NB4 (cell line): Measurements from ENCODE around the gene DCUN1D1.

Experiments used
- DNase-seq: peaks from one replicate; pipeline ENCODE4 v3.0.0; 2010; ENCODE audit warnings: low read depth
- H3K4me3 ChIP-seq: one replicate; pipeline ENCODE4 v1.5.1; 2011; ENCODE audit warnings: mild to moderate bottlenecking, low read depth, low read length, moderate library complexity
- MYC ChIP-seq: IDR thresholded peaks from 2 replicates; pipeline ENCODE4 v1.6.1; 2011; ENCODE audit warnings: low read depth, low read length
- POLR2A ChIP-seq: IDR thresholded peaks from 2 replicates; pipeline ENCODE4 v1.6.1; 2011; ENCODE audit warnings: mild to moderate bottlenecking; ENCODE audit not compliant: insufficient read length; ENCODE audit errors: extremely low read depth
- TF ChIP-seq, protein P1 (sequence below): IDR thresholded peaks from 2 replicates; pipeline ENCODE4 v1.6.1; 2011; ENCODE audit warnings: low read depth, low read length
- TF ChIP-seq, protein P2 (sequence below): IDR thresholded peaks from one replicate; pipeline ENCODE4 v1.5.1; 2012; ENCODE audit warnings: low read depth, low read length

The DCUN1D1 gene

DNA sequence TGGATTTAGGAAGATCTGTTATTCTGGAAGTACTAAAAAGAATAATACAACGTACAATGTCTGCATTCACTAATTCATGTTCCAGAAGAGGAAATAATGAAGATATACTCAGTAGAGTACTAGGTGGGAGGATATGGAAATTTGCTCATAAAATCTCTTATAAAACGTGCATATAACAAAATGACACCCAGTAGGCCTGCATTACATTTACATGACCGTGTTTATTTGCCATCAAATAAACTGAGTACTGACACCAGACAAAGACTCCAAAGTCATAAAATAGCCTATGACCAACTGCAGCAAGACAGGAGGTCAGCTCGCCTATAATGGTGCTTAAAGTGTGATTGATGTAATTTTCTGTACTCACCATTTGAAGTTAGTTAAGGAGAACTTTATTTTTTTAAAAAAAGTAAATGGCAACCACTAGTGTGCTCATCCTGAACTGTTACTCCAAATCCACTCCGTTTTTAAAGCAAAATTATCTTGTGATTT lies 60.4 kb downstream of the DCUN1D1 start:
- TF ChIP-seq, protein P1, sequence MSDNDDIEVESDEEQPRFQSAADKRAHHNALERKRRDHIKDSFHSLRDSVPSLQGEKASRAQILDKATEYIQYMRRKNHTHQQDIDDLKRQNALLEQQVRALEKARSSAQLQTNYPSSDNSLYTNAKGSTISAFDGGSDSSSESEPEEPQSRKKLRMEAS, result no peak
- TF ChIP-seq, protein P2, sequence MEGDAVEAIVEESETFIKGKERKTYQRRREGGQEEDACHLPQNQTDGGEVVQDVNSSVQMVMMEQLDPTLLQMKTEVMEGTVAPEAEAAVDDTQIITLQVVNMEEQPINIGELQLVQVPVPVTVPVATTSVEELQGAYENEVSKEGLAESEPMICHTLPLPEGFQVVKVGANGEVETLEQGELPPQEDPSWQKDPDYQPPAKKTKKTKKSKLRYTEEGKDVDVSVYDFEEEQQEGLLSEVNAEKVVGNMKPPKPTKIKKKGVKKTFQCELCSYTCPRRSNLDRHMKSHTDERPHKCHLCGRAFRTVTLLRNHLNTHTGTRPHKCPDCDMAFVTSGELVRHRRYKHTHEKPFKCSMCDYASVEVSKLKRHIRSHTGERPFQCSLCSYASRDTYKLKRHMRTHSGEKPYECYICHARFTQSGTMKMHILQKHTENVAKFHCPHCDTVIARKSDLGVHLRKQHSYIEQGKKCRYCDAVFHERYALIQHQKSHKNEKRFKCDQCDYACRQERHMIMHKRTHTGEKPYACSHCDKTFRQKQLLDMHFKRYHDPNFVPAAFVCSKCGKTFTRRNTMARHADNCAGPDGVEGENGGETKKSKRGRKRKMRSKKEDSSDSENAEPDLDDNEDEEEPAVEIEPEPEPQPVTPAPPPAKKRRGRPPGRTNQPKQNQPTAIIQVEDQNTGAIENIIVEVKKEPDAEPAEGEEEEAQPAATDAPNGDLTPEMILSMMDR, result no peak
- TF ChIP-seq POLR2A (no peak), MYC (no peak)
- H3K4me3 ChIP-seq, result no peak overlapping the region
- no peak for DNase-seq

DNA sequence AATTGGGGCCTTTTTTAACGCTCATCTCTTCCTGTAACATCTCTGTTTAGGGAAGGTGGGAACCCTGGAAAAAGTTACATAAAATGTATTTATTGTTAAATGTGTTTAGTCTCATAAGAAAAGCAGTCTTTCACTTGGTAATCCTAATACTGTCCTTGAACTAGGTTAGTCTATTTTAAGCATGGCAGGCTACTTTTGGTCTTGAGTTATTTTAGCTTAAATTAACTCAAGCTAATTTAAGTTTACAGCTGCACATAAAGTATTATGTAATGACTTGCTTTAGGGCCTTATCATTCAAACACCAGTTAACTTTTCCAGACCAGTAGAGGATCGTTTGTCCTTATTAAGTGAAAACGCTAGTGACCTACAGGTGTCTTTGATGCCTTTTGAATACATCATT lies 63.2 kb downstream of the DCUN1D1 start:
- no peak for DNase-seq
- no peak overlapping the region for H3K4me3 ChIP-seq
- no peak for TF ChIP-seq POLR2A
- no peak for TF ChIP-seq MYC
- TF ChIP-seq, protein P1, result no peak
- TF ChIP-seq, protein P2, result no peak

DNA sequence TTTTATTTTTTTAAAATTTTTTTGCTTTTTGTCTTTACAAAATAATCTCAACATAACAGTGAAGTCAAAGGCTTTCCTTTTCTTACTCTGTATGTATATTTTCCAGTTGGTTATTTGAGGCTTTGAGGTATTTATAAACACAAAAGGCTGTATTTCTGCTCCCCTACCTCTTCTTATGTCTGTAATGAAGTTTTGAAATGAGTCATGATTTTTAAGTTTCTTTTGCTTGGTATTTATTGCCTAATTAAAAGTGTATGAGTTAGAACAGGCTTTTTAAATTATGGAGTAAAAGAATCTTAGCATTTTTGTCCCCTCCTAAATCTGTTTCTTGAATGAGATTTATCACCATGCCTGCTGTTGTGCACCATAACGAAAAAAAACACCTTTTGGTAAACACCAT lies 66.0 kb downstream of the DCUN1D1 start:
- no peak overlapping the region for H3K4me3 ChIP-seq
- no peak for TF ChIP-seq MYC
- TF ChIP-seq, protein P1, result no peak
- TF ChIP-seq, protein P2, result no peak
- no peak for TF ChIP-seq POLR2A
- DNase-seq, result no peak

GRCh38 chr3:182913889-182914288 lies 66.4 kb downstream of the DCUN1D1 start:
- TF ChIP-seq, protein P2, result no peak
- no peak for DNase-seq
- H3K4me3 ChIP-seq, result no peak overlapping the region

- no peak overlapping the region for H3K4me3 ChIP-seq
- TF ChIP-seq, protein P1, result no peak
- no peak for TF ChIP-seq POLR2A
- TF ChIP-seq, protein P2, result no peak
- TF ChIP-seq MYC, result no peak
- DNase-seq, result no peak
These were observed 67.9 kb downstream of the DCUN1D1 start for GRCh38 chr3:182912474-182912873.

DNA sequence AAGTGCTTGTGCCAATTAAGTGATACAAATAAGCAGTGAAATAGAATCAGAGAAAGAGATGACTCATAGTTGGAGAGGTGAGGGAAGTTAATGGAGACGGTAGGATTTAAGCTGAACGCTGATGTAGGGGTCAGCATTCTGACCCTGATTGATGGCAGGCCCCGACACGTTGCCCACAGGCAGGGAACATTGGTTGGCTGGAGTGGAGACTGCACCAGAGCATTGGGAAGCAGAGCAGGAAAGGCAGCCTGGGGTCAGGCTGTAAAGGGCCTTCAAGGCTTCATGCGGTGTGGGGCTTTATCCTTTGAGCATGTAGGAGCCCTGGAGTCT lies 68.6 kb downstream of the DCUN1D1 start:
- H3K4me3 ChIP-seq, result no peak overlapping the region
- TF ChIP-seq, protein P1, result no peak
- TF ChIP-seq, protein P2, result no peak
- TF ChIP-seq MYC (no peak), POLR2A (no peak)
- no peak for DNase-seq
